ENCODE results near the gene HSF4.
A peak's percentile ranks its signal among the peaks of the same experiment; 100 is the strongest.

DNA sequence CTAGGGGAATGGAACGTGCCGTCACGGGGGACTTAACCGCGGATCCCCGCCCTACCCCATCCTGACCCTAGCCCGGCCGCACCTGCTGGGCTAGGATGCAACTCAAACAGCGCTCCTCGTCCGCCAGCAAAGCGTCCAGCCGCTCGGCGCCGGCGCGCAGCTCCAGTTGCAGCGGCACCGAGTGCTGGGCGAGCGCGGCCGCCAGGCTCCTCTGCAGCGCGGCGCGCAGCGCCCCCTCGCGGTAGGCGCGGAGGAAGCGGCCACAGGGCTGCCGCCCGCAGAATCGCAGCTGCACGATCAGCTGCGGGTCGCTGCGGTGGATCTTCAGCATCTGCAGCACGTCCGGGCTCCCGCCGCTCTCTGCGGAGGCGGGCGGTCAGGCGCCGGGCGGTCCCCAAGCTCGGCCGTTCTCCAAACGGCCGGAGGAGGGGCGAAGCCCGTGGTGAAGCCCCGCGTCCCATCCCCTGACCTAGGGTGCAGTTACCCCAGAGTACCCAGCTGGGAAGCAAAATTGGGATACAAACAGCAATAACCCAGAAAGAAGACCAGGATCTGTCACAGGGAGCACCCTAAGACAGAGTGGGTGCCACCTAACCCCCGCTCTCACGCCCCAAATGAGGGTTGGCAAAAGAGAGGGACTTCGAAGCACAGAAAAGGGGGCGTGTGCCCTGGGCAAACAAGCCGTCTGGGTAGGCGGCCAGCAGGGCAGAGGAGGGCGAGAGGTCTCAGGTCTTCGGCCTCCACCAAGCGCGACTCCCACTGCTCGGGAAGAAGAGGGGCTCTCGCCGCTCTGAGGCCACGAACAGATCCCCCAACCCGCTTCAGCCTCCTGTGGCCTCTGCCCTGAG lies 9.0 kb upstream of the HSF4 start:
- TF ChIP-seq, protein P1, sequence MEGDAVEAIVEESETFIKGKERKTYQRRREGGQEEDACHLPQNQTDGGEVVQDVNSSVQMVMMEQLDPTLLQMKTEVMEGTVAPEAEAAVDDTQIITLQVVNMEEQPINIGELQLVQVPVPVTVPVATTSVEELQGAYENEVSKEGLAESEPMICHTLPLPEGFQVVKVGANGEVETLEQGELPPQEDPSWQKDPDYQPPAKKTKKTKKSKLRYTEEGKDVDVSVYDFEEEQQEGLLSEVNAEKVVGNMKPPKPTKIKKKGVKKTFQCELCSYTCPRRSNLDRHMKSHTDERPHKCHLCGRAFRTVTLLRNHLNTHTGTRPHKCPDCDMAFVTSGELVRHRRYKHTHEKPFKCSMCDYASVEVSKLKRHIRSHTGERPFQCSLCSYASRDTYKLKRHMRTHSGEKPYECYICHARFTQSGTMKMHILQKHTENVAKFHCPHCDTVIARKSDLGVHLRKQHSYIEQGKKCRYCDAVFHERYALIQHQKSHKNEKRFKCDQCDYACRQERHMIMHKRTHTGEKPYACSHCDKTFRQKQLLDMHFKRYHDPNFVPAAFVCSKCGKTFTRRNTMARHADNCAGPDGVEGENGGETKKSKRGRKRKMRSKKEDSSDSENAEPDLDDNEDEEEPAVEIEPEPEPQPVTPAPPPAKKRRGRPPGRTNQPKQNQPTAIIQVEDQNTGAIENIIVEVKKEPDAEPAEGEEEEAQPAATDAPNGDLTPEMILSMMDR (IDR thresholded peaks at IDR 0.05) = peak; percentile 96
- TF ChIP-seq POLR2AphosphoS5 (IDR thresholded peaks at IDR 0.05; ENCODE audit: low read depth, low read length) = no peak

All from Panc1 (cell line).